Duodenal mucosa (tissue), 2 donors: ENCODE data around the gene SH3RF3.

Experiments
- H3K27ac ChIP-seq: one replicate; pipeline ENCODE4 v1.7.0; 2013; ENCODE audit warnings: low read depth, low read length
- H3K27me3 ChIP-seq, 2 donors: one replicate each; pipeline ENCODE4 v1.7.0; 2013; ENCODE audit warnings: low read length in 2 of 2, control low read depth in 1 of 2; ENCODE audit not compliant: insufficient read depth in 2 of 2, control insufficient read depth in 1 of 2
- H3K36me3 ChIP-seq, 2 donors: one replicate each; pipeline ENCODE4 v1.7.0; 2013; ENCODE audit warnings: low read length in 2 of 2, control low read depth in 1 of 2; ENCODE audit not compliant: insufficient read depth in 2 of 2, control insufficient read depth in 1 of 2
- H3K4me1 ChIP-seq, 2 donors: one replicate each; pipeline ENCODE4 v1.7.0; 2013; ENCODE audit warnings: low read length in 2 of 2, control low read depth in 1 of 2; ENCODE audit not compliant: insufficient read depth in 2 of 2, control insufficient read depth in 1 of 2
- H3K4me3 ChIP-seq, 2 donors: one replicate each; pipeline ENCODE4 v1.7.0; 2013; ENCODE audit warnings: low read length in 2 of 2, low read depth in 1 of 2
- H3K9ac ChIP-seq, 2 donors: one replicate each; pipeline ENCODE4 v1.7.0; 2013; ENCODE audit warnings: low read length in 2 of 2, low read depth in 1 of 2
- H3K9me3 ChIP-seq, 2 donors: one replicate each; pipeline ENCODE4 v1.7.0; 2013; ENCODE audit warnings: low read length in 2 of 2, control low read depth in 1 of 2; ENCODE audit not compliant: control insufficient read depth in 1 of 2

SH3RF3 gene

GRCh38 chr2:109345653-109346480, 216.9 kb downstream of the SH3RF3 start:
- Histone ChIP-seq H3K36me3 (no peaks in the 10 kb centered on the region), H3K27me3 (no peaks in the 10 kb centered on the region), H3K4me3 (no peak overlapping the region), H3K27ac (no peak overlapping the region), H3K9me3 (no peaks in the 10 kb centered on the region), H3K4me1 (peaks cover 0 to 5% of the 10 kb centered on the region in 2 donors), H3K9ac (no peak overlapping the region)

GRCh38 chr2:109346601-109347228, 217.7 kb downstream of the SH3RF3 start:
- Histone ChIP-seq H3K4me3 (no peak overlapping the region), H3K27ac (no peak overlapping the region), H3K4me1 (peaks cover 0 to 5% of the 10 kb centered on the region in 2 donors)

GRCh38 chr2:109347626-109348025, 218.6 kb downstream of the SH3RF3 start:
- Histone ChIP-seq H3K36me3 (no peaks in the 10 kb centered on the region), H3K27me3 (no peaks in the 10 kb centered on the region), H3K27ac (no peak overlapping the region), H3K4me3 (no peak overlapping the region), H3K9me3 (no peaks in the 10 kb centered on the region), H3K9ac (no peak overlapping the region), H3K4me1 (peaks cover 0 to 5% of the 10 kb centered on the region in 2 donors)

More at GRCh38 chr2:109346601-109347228, 217.7 kb downstream of the SH3RF3 start:
- H3K9ac ChIP-seq = no peak overlapping the region
- no peaks in the 10 kb centered on the region for H3K27me3 ChIP-seq
- H3K9me3 ChIP-seq = no peaks in the 10 kb centered on the region
- no peaks in the 10 kb centered on the region for H3K36me3 ChIP-seq

- Histone ChIP-seq H3K9me3 (no peaks in the 10 kb centered on the region), H3K4me3 (no peak overlapping the region), H3K36me3 (no peaks in the 10 kb centered on the region), H3K27ac (no peak overlapping the region), H3K4me1 (peaks cover 0 to 5% of the 10 kb centered on the region in 2 donors), H3K27me3 (no peaks in the 10 kb centered on the region), H3K9ac (no peak overlapping the region)
Measured at GRCh38 chr2:109348190-109348589, 219.2 kb downstream of the SH3RF3 start.

GRCh38 chr2:109348671-109349502, 219.9 kb downstream of the SH3RF3 start:
- H3K27ac ChIP-seq = no peak overlapping the region
- H3K9ac ChIP-seq = no peak overlapping the region

GRCh38 chr2:109349503-109350465, 220.8 kb downstream of the SH3RF3 start:
- H3K27me3 ChIP-seq = no peaks in the 10 kb centered on the region
- H3K27ac ChIP-seq = no peak overlapping the region
- H3K9me3 ChIP-seq = no peaks in the 10 kb centered on the region
- H3K4me3 ChIP-seq = no peak overlapping the region
- peaks cover 0 to 5% of the 10 kb centered on the region in 2 donors for H3K4me1 ChIP-seq
- no peak overlapping the region for H3K9ac ChIP-seq
- no peaks in the 10 kb centered on the region for H3K36me3 ChIP-seq

More at GRCh38 chr2:109348671-109349502, 219.9 kb downstream of the SH3RF3 start:
- Histone ChIP-seq H3K4me3 (no peak overlapping the region), H3K36me3 (no peaks in the 10 kb centered on the region), H3K4me1 (peaks cover 0 to 5% of the 10 kb centered on the region in 2 donors), H3K27me3 (no peaks in the 10 kb centered on the region), H3K9me3 (no peaks in the 10 kb centered on the region)

GRCh38 chr2:109350526-109350925, 221.5 kb downstream of the SH3RF3 start:
- H3K9me3 ChIP-seq = no peaks in the 10 kb centered on the region
- no peak overlapping the region for H3K4me3 ChIP-seq
- no peaks in the 10 kb centered on the region for H3K36me3 ChIP-seq
- H3K9ac ChIP-seq = no peak overlapping the region
- H3K27ac ChIP-seq = no peak overlapping the region
- peaks cover 0 to 5% of the 10 kb centered on the region in 2 donors for H3K4me1 ChIP-seq
- H3K27me3 ChIP-seq = no peaks in the 10 kb centered on the region

GRCh38 chr2:109351164-109351756, 222.3 kb downstream of the SH3RF3 start:
- H3K9ac ChIP-seq = no peak overlapping the region
- H3K27ac ChIP-seq = no peak overlapping the region
- peaks cover 0 to 5% of the 10 kb centered on the region in 2 donors for H3K4me1 ChIP-seq

More at GRCh38 chr2:109351164-109351756, 222.3 kb downstream of the SH3RF3 start:
- no peaks in the 10 kb centered on the region for H3K9me3 ChIP-seq
- no peaks in the 10 kb centered on the region for H3K36me3 ChIP-seq
- no peak overlapping the region for H3K4me3 ChIP-seq
- no peaks in the 10 kb centered on the region for H3K27me3 ChIP-seq
